Measurements from ENCODE around the gene LRRN2.
"Not testable (repeated sequence)": the region's sequence is repeated elsewhere in the genome, so short reads cannot be mapped to it uniquely, and the experiment has no call there.

The LRRN2 gene

DNA sequence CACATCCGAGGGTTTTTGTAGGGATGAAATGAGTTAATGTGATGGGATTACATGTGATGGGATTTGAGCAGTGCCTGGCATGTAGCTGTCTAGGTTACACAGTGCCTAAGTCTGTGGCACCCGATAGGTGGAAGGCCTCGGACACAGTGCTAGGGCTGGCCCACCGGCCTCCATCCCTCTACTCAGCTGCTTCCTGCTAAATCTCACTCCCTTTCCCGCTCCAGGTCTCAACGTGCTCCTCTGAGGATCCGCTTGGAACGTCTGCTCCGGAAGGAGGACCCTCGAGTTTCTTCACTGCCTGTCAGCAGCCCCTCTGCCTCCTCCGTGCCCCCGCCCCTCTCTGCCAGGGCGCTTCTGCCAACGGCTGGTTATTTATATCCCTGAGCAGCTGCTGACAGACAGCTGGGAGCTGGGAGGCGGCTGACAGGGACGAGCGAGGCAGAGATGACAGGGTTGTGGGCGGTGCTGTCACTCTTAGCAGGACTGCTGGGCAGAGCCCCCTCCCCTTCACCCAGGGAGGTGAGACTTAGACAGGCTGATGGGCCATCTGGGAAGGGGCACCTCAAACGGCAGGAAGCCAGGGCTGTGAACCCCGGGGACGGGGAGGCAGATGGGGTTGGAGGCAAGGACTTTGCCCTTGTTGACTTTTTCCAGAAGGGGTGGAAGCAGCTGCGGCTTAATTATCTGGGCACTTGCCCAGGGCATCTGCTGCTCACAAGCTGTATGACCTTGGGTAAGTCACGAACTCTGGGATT is 26.6 kb upstream of the LRRN2 start:
- DNase-seq, result no peak

DNA sequence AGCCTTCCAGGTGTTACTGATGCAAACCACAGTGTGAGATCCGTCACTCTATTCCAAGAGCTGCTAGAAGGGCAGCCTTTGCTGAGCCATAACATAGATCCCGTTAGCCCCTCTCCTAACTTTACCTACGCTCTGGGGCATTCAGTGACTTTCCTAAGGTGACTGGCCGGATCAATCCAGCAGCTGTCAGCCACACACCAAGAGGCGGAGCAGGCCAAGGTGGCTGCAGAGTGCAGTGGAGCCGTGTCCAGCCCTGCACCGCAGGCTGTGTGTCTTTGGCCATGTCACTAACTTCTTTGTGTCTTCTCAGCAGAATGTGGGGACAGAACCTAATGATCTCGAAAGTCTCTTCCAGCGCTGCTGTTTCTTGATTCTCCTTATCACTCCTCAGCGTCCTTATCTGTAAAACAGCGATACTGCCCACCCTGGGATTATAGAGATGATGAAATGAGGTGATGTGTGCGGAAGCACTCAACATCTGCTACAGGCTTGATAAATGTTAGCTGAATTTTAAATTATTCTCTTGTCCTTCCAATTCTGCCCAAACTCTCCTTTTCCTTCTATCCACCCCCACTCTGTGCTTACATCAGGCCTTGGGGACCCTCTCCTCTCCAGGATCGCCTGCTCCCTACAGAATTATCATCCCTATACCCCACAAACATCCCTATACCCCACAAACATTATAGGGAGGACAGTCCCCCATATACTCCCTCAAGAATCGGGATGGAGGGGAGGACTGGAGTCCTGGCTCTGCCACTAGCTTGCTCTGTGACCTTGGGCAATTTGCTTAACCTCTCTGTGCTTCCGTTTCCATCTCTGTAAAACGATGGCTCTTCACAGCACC is 25.8 kb upstream of the LRRN2 start:
- DNase-seq, result no peak

DNA sequence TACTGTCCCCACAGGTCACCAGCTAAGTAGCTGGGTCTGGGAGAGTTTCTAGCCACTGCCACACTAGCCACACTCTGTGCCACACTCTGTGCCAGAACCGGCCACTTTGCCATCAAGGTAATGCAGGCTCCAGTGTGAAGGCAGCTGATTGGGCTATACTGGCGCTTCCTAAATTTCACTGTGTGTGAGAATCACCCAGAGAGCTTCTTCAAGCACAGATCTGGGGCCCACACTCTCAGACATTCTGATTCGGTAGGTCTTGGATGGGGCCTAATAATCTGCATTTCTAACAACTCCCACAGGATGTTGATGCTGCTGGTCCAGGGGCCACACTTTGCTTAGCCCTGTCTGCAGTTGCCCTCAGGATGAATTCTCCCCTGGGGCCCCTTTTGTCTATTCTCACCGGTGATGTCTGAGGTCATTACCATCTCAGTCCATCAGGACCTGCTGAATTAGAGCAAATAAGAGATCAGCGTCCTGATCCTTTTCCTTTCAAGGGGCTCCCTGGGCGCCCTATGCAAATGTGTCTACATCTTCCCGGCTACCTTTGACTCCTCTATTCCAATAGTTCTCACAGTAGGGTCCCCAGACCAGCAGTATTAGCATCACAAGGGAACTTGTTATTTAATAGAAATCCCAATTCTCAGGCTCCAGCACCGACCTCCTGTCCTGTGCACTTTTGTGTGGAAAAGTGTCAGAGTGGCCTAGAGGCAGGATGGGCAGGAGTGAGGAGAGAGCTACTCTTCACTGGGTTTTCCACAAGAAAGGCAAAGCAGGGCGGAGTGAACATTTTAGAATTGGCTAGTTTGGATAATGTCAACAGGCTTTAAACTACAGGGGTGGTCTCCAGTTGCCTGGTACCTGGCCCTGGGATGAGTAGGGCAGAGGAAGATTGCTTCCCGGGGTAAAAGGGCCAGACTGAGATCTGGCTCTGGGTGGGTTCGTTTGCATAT is 24.7 kb upstream of the LRRN2 start:
- no peak for DNase-seq

DNA sequence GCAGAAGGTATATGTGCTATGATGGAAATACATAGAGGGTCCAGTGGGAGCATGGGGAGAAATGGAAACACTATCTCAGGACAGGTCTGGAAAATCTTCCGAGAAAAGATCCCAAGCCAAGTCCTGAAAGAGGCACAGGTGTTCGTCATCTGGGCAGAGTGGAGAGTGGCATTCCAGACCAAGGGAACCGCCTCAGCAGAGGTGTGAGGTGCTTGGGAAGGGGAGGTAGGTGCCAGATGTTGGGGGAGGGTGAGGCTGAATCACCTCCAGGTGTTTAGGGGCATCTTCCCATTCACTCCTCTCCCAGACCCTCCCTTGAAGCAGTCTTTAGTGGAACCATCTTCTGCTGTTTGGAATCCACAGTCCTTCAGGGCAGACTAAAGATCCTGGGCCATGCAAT is 23.5 kb upstream of the LRRN2 start:
- no peak for DNase-seq

DNA sequence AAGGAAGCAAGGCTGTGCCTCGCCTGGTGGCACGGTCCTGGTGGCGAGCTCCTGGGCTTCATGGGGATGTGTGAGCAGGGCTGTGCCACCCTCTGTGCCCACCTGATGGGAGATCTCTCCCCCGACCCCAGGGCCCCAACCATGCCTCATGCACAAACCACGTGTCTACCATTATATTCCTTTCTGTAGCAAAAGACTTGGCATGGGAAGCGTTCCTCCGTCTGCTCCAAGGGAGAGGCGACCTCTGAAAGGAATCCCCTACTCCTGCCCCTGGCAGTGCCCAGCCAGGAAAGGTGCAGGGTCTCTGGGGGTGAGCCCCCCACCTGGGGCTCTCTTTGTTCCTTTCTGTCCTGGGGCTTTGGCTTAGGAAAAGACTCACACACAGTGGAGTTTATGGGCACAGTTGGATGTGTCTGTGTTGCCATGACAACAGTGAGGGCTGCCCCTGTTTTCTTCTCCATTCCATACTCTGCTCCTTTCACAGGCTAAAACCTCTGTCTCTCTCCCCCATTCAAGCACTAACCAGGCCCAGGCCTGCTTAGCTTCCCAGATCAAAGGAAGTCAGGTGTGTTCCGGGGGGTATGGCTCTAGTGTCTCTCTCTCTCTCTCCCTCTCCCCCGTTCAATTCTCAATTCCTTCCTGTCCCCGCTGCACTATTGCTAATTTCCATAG is 21.4 kb upstream of the LRRN2 start:
- DNase-seq, result no peak

DNA sequence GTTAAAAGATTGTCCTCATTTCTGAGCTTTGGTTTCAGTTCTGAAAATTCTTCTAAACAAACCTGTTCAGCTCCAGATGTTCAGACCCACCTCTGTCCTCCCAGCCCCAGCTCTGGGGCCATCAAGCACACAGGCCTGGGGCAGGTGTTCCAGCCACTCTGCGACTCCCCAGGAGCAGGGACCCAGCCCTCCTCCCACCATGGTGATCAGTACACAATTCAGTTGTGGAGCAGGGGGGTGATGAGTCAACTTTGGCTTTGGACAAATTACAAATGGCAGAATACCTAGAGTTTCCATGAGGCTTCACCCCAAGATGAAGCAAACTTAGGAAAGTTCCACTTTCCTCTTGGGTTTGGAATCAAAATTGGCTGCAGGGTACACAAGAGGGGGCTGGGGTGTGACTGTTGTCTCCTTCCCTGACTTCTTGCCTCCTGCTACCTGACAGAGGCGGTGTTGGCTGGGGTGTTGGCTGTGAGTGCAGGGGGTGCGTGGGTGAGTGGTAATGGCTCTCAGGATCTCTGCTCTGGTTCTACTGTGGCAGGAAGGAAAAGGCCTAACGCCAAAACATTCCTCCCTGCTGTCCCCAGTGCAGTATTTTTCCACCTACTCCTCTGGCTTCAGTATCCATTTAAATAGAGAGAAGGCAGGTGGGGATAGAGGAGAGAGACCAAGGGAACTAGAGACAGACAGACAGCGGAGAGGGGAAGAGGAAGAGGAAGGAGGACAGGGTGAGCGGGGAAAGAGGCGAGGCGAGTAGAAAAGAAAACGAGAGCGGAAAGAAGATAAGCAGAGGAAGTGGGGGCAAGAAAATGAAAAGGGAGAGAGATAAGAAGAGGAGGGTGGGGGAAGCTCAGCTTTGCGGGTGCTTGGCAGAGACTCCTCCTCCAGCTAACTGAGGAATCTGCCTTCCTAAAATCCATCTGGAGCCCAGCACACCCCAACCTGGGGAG is 20.6 kb upstream of the LRRN2 start:
- DNase-seq, result no peak

DNA sequence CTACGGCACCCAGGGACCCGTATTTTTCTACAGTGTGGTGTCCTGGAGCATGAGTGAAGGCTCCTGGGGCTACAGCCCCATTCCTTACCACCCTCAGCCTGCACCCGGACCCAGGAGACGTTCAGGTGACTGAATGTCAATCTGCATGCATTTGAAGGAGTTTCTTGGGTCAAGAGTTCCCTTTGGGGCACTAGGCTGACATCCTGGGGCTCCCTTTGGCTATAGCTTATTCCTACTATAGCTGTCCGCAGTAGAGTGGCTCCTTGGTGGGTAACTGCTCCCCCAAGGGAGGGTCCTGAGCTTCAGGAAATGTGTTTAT is 19.9 kb upstream of the LRRN2 start:
- DNase-seq, result no peak

DNA sequence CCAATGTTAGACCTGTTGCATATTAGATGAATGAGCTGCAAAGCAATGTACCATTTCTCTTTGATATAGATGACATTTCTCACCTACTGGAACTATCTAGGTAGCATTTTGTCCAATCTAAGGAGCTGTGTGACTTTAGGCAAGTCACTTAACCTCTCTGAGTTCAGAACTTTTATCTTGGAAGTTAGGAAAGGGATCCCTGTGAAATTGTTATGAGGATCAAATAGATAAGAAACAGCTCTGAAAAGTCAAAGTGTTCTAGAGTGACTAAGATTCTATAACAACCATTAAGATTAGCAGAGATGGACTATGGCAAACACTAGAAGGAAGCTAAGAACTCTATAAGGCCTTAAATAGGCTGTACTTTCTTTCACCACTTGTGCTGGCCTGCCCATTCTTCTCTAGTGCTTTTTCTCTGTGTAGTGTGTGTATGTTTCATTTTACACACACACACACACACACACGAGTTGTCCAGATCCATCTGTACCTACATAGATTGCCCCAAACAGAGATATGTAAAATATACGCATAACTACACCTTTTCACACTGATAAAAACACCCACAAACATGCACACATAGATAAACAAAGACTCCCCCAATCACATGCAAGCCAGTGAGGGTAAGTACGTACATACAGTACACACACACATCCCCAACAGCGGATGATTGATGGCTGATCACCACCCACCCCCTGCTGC is 19.4 kb upstream of the LRRN2 start:
- no peak for DNase-seq

DNA sequence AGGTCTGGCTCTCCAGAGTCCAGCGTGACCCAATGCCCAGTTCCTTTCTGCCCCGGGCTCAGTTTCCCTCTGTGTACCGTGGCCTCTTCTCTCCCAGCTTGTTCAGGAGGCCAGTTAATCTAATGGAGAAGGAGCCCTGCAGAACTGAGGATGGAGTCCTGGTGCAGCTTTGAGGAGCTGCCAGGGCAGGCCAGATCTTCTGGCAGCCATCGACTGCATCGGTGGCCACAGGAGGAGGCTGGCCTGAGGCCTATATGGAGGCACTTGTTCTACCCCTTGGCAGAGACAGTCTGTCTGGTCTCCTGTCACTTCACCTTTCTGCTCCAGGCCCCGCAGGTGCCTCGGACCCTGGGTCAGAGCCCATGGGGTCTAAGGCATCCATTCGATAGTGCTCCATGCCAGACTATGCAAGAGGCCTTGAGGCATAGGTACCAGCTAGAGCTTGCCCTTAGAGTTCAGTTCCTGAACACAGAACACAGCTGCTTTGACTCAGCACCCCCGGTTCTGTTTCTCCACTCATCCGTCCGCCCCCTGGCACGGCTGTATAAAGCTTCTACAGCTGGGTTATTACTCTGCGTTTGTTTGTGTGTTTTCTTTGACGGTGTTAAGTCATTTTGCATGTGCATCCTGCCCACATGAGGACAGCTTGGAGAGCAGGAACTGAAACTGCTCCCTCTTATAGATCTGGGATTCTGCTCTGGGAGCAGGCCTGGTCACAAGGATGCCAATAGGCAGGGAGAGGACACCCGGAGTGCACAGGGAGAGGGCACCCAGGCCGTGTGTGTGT is 18.5 kb upstream of the LRRN2 start:
- DNase-seq, result no peak

DNA sequence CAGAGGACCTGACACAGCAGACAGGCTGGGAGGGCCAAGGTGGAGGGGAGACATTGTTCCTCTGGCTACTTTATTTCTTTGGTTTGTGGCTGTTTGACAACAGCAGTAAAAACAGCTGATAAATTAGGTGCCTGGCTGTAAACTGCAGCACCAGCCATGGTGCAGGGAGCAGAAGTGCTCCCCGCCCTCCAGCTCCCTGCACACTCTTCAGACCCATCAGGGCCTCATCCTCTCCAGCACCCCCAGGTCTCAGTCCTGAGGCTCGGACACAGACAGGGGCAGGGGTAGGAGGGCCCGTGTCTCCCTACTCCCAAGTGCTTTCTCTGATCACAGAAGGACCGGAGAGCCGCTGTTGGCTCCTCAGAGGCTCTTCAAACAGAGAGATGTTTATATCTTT is 17.7 kb upstream of the LRRN2 start:
- DNase-seq, result no peak

DNA sequence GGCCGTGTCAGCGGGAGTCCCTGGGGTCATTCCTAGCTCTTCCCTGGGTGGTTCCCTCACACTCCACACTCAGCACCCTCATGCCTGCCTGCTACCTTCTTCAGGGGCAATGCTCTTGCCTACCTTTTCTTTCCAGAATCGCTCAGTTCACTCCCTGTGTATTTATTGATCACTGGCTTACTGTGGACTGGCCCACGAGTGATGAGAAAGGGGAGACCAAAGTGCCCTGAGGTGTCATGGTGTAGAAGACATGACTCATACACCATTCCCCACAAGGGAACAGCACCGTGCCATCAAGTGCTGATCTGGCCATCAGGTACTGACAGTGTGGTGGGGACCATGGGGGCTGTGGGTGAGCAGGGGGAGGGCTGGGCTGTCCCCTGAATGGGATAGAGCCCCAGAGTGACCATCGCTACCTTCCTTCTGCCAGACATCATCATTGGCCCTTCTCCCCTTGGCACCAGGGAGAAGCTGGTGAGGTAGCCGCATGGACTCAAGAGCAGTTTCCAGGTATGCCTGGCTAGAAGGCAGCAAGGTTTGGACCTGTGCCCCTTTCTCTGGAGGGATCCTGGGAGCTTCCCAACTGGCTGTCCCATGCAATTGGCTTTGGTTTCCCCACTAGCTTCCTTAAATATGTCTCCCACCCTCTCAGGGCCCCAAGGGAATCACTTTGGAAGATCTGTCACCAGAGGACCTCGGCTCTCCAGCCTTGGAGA is 17.2 kb upstream of the LRRN2 start:
- DNase-seq, result no peak

DNA sequence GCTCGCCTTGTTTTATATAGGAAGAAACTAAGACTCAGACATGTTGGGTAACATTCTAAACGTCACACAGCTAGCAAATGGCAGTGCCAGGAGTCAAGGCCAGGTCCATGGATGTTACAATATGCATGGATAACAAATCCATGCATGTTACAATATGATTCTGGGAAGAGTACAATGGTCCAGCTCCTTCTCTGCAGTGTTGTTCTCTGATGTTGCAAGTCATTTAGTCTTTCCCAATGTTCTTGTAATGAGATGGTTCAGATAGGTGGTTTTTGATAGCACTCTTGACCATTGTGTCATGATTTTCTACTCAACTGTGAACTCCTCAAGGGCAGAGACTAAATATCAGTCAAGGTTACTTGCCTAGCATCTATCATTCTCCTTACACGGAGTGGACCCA is 15.7 kb upstream of the LRRN2 start:
- DNase-seq, result no peak

DNA sequence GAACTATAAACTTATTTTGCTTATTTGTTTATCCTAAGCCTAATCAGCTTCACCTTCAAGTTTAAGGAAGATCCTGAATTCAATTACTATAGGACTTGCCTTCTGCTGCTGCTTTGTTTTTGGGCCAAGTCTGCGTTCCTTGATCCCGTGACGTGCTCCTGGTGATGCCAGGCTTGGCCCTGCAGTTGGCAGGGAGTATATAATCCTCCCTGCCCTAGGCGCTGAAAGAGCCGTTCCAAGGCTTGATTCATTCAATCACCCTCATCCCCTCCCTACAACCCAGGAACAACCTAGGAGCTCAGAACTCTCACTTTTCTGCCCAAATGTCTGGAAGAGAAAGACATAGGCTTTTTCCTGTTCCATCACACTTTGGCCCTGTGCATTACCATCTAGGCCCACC is 12.4 kb upstream of the LRRN2 start:
- DNase-seq, result no peak

DNA sequence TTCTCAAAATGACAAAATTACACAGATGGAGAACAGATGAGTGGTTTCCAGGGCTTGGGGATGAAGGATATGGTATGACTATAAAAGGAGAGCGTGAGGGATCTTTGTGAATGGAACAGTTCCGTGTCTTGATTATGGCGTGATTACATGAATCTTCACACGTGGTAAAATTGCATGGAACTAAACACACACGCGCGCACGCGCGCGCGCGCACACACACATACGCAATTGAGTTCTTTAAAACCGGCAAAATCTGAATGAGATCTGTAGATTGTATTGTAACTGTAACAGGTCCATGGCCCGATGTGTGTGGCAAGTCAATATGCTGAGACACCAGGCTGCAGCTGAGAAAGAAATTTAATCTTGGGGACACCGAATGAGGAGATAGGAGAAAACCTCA is 11.1 kb upstream of the LRRN2 start:
- no peak for DNase-seq

DNA sequence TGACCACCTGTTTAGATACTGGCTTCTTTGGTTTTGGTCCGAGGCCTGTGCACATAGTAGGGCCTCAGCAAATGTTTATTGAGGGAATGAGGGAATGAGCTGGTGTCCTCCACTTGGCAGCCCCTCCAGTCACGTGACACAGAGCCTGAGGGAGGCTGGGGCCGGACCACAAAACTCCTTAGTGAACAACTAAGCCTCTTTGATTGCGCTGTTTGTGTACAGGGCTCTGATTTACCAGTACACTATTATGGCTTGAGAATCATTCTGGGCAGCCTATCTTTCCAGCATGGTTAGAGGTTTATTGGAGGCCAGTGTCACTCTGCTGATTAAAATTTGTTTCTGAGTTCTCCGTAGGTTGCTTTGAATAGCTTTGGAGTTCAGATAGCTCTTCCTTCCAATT is 10.2 kb upstream of the LRRN2 start:
- no peak for DNase-seq

DNA sequence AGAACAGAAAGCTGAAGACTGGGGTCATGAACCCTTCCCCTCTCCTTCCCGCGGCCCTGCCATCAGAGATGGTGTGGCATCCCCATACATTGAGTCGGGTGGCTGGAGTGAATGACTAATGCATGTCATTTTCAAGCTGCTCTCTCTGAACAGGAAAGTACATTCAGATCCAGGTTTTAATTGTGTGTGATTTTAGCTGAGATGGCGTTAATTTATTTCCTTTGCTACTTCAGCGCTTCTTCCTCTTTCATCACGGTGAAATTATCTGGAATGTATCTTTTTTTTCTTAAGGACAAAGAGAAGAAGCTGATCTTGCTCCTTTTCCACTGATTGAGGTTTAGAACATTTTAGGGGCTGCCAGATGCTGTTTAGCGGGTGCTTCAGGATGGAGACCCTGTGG is 8.6 kb upstream of the LRRN2 start:
- DNase-seq, result no peak

DNA sequence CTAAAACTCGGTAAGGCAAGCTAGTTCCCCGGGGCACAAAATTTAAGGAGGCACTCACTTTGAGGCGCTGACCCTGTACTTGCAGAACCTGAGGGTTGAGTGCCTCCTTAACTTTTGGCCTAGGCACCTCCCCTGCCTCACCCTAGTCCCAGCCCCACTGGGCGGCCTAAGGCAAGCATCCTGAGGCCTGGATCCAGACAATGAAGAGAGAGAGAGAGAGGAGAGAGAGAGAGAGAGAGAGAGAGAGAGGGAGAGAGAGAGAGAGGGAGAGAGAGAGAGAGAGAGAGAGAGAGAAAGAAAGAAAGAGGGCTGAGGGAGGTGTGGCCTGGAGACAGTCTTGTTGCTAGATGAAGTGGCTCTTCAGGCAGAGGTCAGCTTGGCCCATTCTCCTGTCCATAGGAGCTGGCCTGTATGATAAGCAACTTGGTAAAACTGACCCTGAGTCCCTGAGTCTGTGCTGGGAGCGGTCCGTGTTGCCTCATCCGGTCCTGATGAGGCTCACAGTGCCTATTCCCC is 7.4 kb upstream of the LRRN2 start:
- no peak for DNase-seq

DNA sequence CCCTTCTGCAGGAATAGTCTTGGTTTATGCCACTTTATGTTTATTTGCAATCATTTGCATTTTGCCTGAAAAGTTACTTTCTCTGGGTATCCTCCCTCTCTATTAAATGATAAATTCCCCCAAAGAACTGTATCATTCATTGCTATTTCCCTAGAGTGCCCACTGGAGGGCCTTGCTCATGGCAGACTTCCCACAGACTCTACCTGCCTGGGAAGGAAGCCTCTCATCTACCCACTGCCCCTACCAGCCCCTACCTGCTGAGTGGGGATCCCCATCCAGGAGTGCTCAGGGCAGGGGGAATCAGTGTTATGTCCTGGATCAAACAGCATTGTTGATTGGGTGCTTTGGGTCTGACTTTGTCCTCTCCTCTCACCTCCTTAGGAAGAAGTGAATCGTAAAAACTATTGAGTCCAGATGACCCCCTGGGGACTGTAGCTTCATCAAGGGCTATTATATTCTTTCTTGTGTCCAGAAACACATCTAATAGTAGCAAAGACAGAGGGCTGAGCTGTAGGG is 6.8 kb upstream of the LRRN2 start:
- DNase-seq, result no peak

DNA sequence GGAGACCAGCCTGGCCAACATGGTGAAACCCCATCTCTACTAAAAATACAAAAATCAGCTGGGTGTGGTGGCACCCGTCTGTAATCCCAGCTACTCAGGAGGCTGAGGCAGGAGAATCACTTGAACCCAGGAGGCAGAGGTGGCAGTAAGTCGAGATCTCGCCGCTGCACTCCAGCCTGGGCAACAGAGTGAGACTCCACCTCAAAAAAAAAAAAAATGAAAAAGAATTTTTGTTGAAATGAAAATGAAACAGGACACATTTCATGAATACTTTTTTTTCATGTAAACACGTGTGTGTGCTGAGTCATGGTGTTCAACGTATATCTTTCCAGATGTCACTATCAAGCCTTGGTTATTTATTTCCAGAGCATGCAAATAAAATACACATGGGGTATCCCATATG is 5.8 kb upstream of the LRRN2 start:
- not testable (repeated sequence) for DNase-seq

All from NCI-H2029 (cell line).